Hematopoietic multipotent progenitor cell treated with erythropoietin and hydrocortisone succinate and interleukin-3 and kit ligand, for 6 days (in vitro differentiated cells): Measurements from ENCODE around the gene C16orf54.
"Not testable (repeated sequence)": the region's sequence is repeated elsewhere in the genome, so short reads cannot be mapped to it uniquely, and the experiment has no call there.

Experiments used
- DNase-seq: peaks from one replicate; pipeline ENCODE4 v3.0.0-alpha.2; 2015

The C16orf54 gene

DNA sequence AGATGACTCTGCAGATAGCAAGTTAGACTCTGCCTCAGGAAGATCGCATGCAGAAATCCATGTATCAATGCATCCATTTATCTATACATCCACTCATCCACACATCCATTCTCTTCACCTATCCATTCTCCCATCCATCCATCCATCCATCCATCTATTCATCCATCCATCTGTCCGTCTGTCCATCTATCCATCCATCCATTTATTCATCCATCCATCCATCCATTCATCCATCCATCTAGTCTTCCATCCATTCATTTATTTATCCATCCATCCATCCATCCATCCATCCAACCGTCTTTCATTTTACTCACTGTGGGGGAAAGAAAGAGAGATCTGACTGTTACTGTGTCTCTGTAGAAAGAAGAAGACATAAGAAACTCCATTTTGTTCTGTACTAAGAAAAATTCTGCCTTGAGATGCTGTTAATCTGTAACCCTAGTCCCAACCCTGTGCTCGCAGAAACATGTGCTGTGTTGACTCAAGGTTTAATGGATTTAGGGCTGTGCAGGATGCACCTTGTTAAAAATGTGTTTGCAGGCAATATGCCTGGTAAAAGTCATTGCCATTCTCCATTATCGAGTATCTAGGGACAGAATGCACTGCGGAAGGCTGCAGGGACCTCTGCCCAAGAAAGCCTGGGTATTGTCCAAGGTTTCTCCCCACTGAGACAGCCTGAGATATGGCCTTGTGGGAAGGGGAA is 5.7 kb downstream of the C16orf54 start:
- DNase-seq = not testable (repeated sequence)

DNA sequence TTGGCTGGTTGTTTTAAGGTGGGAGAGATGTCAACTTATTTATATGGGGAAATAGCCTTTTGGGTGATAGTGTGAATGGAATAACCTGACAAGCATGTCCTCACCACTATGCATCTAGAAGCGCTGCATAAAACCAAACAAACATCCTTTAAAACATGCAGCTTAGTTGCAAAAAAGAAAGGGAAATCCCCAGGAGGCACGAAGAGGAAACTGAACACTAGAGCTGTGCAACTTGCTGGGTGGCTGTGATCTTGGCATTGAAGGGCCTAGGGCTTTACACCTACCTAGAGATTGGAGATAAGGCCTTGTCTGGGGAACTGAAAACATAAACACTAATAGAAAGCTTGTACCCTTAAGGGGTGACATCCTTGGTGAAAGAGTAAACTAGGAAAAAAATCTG is 7.3 kb downstream of the C16orf54 start:
- peak; percentile 30 for DNase-seq

DNA sequence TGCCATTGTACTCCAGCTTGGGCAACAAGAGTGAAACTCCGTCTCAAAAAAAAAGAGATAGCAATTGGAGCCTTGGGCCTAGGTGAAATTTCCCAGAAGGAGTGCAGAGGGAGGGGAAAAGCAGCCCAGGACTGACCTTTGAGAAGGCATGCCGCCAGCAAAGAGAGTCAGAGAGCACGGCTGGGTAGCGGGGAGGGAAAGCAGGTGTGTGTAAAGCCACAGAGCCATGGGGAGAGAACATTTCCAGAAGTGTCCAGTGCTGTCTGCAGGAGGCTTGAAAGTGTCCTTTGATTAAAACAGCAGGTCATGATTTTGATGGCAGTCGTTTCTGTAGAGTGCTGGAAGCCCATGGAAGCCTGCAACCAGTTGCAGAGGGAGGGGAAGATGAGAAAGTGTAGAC is 8.1 kb downstream of the C16orf54 start:
- no peak for DNase-seq

- peak; percentile 33 for DNase-seq
Measured at GRCh38 chr16:29736764-29737163, 9.0 kb downstream of the C16orf54 start.

DNA sequence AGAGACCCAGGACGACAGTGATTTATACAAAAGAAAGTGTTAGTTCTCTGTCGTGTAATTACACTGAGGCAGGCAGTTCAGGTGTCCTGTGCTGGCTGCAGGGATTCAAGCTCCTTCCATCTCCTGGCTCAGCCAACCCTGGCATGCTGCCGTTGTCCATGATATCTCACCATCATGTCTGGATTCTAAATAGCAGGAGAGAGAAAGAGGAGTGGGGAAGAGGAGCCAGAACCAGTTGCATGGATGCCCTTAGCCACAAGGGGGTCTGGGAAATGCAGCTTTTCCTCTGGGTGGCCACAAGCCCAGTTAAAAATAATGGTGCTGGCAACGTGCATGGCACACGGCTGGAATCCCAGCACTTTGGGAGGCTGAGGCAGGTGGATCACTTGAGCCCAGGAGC is 9.7 kb downstream of the C16orf54 start:
- no peak for DNase-seq

DNA sequence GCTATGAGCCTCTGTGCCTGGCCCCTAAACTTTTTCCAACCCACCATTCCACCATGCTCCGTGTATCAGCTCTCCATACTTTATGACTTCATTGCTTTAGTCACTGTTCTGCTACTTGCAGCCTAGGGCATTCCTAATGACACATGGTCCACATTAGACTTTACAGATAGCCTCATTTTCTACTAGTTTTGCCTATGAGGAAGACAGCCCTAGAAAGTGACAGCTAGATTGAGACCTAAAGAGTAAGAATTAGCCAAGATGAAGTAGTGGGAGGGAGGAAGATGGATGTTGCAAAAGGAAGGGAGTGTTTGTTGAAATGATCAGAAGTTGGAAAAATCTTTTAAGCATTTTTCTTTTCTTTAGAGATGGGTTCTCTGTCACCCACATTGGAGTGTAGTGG is 11.0 kb downstream of the C16orf54 start:
- no peak for DNase-seq

GRCh38 chr16:29731768-29732601 is 13.8 kb downstream of the C16orf54 start:
- not testable (repeated sequence) for DNase-seq

GRCh38 chr16:29730649-29731048 is 15.1 kb downstream of the C16orf54 start:
- DNase-seq = no peak

DNA sequence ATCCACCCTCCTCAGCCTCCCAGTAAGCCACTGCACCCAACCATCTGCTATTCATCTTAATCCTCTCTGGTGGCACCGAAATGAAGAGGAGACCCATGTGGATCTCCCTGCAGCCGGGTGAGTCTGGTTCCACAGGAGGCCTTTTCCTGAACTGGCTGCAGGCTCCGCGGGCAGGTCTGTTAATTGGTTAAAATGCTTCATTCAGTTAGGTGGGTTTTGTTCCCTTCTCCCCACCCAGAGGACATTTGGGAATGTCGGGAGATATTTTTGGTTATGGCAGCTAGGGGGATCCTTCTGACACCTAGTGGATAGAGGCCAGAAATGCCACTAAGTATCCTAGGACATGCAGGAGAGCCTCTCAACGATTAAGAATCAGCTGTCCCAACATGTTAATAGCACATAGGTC is 16.7 kb downstream of the C16orf54 start:
- DNase-seq = peak; percentile 71

DNA sequence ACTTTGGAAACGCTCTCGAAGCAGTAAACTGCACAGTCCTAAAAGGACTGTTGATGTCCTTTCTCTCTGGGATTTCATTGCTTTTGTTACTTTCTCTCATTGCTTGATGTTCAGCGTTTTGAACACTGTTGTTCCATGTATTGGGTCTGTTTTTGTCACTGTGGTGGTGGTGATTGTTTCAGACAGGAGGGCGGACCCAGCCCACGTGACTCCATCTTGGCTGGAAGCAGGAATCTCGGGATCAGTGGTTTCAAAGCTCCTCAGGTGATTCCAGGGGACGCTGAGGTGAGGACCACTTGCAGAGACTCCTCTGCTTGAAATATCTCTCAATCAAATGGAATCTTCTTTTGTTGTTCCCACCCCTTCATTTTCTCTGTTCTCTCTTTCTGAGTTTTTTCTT is 18.3 kb downstream of the C16orf54 start:
- no peak for DNase-seq

GRCh38 chr16:29726845-29727377 is 18.9 kb downstream of the C16orf54 start:
- DNase-seq = no peak

DNA sequence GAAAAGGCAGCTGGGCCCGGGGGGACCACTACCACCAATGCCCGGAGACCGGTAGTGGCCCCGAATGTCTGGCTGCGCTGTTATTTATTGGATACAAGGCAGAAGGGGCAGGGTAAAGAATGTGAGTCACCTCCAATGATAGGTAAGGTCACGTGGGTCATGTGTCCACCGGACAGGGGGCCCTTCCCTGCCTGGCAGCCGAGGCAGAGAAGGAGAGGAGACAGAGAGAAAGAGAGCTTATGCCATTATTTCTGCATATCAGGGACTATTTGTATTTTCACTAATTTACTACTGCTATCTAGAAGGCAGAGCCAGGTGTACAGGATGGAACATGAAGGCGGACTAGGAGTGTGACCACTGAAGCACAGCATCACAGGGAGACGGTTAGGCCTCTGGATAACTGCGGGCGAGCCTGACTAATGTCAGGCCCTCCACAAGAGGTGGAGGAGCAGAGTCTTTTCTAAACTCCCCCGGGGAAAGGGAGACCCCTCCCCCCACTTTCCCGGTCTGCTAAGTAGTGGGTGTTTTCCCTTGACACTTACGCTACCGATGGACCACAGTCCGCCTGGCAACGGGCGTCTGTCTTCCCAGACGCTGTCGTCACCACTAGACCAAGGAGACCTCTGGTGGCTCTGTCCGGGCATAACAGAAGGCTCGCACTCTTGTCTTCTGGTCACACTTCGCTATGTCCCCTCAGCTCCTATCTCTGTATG is 24.5 kb downstream of the C16orf54 start:
- peak; percentile 88 for DNase-seq

DNA sequence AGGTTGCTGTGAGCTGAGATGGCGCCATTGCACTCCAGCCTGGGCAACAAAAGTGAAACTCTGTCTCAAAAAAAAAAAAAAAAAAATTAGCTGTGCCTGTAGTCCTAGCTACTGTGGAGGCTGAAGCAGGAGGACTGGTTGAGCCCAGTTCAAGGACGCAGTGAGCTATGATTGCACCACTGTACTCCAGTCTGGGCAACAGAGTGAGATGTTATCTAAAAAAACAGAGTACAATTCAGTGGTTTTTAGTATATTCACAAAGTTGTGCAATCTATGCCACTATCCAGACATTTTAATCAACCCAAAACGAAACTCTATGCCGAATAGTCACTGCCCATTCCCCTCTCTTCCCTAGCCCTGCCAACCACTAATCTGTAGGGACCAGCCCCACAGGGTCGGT is 25.1 kb downstream of the C16orf54 start:
- DNase-seq = peak; percentile 71

DNA sequence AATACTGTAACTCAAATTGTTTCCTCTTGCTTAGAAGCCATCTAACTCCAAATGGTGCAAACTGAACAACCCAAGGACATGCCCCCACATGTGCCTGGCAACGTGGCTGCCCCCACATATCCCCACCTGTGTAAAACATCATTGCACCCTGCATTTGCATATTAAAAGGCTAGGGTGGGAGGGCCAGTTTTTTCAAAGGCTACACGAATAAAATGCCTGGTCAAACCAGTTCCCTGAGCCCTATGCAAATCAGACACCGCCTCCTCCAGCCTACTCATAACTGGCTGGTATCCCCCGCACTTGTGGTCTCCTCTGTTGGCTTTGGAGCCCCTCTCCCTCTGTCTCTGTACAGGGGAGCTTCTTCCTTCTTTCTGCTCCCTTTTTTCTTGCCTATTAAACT is 26.7 kb downstream of the C16orf54 start:
- no peak for DNase-seq

GRCh38 chr16:29717113-29717512 is 28.7 kb downstream of the C16orf54 start:
- DNase-seq = no peak

DNA sequence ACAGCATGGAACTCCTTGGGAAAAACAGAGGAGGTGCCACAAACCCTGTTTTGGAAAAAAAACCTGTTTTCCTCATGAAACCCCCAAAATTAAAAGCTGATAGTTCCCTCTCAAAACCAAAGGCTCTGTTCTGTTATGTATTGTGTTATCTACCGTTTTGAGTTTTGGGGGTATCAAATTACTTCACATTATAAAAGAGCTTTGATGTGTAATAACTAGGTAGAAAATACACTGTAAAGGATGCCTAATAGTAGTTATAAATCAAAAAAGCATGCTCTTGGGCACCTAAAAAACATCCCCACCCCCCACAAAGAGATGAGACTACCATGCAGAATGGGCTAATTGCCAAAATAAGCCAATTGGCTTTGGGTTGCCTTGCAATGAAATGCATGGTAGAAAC is 30.8 kb downstream of the C16orf54 start:
- no peak for DNase-seq

DNA sequence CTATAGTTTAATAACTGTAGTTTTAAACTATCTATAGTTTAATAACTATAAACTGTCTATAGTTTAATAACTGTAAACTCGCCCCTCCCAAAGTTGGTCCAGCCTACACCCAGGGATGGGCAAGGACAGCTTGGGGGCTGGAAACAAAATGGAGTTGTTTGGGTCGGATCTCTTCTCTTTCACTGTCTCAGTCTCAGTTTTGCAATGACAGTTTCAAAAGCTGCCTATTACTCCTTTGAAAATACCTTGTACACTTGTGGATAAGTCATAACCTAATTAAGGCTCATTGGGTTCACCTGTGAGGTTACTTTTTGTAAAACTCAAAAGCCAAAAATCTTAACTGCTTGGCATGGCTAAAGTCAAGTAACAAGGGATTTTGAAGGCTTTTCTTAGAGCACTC is 31.4 kb downstream of the C16orf54 start:
- DNase-seq = no peak

GRCh38 chr16:29712809-29713208 is 33.0 kb downstream of the C16orf54 start:
- DNase-seq = peak; percentile 46

DNA sequence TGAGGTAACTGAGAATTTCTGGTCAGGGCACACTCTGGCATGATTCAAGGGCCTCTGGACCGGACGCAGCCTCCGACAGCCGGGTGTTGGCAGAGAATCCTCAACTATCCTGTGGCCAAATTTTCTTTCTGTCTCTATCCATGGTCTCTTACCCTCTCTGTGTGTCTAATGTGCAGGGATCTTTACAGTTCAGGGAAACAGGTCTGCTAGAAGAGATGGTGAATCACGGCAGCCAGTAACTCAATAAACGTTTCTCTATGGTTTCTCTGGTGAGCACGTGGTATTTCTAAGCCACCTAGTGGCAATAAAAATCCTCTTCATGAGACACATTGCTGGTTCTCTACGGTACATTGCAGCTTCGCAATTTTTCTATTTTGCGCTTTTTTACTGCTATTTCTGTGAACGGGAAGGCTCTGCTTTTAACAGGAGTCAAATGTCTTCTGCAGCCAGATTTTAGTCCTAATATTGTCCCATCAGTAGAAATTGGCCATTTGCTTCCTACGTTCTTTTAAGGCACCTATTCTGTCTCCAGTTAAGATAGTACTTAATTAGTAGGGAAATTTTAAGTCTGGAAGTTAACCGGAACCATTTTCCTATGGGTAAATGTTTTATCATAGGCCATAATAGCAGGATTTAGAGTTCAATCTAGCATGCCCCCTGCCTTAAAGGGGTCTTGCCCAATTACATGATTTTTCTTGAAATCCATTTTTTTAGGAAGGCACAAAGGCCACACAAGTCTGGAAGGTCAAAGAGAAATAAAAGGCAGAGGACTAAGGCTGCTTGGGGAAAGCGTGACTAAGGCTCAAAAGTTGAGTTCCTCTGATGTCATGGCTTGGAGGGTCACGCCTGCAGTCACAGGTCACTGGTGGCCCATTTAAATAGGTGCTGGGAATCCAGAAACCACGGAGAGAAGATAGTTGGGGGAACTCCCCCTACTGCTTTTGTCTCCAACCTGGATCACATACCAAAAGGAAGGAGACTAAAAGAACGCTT is 35.3 kb downstream of the C16orf54 start:
- DNase-seq = peak; percentile 89

GRCh38 chr16:29709657-29710056 is 36.1 kb downstream of the C16orf54 start:
- not testable (repeated sequence) for DNase-seq

- no peak for DNase-seq
Measured at GRCh38 chr16:29708917-29709600, 36.7 kb downstream of the C16orf54 start.
